HEK293T (cell line): Measurements from ENCODE around the gene RBM3.

ENCODE experiments used
- BHLHE40 ChIP-seq: fragments of 450-650 bp; IDR thresholded peaks from 2 replicates; pipeline ENCODE4 v1.6.1; 2016; ENCODE audit warnings: mild to moderate bottlenecking, moderate library complexity, borderline replicate concordance
- ELF4 ChIP-seq: fragments of 450-650 bp; IDR thresholded peaks from 2 replicates; pipeline ENCODE4 v1.6.1; 2017; ENCODE audit warnings: antibody characterized with exemption
- FOXM1 ChIP-seq: fragments of 450-650 bp; IDR thresholded peaks from 2 replicates; pipeline ENCODE4 v1.6.1; 2017; ENCODE audit warnings: mild to moderate bottlenecking, borderline replicate concordance
- LEF1 ChIP-seq: fragments of 450-650 bp; IDR thresholded peaks from 2 replicates; pipeline ENCODE4 v1.6.1; 2017; ENCODE audit warnings: mild to moderate bottlenecking, borderline replicate concordance
- NFRKB ChIP-seq: fragments of 450-650 bp; IDR thresholded peaks from 2 replicates; pipeline ENCODE4 v1.6.1; 2016; ENCODE audit warnings: mild to moderate bottlenecking, moderate library complexity
- SP1 ChIP-seq: fragments of 450-650 bp; IDR thresholded peaks from 2 replicates; pipeline ENCODE4 v1.6.1; 2017
- SUZ12 ChIP-seq: fragments of 450-650 bp; IDR thresholded peaks from 2 replicates; pipeline ENCODE4 v1.6.1; 2016; ENCODE audit warnings: mild to moderate bottlenecking
- TARDBP ChIP-seq: fragments of 450-650 bp; IDR thresholded peaks from 2 replicates; pipeline ENCODE4 v1.6.1; 2016

- TF ChIP-seq FOXM1 (no peak), BHLHE40 (no peak), ELF4 (no peak), SUZ12 (no peak), LEF1 (no peak), SP1 (no peak), NFRKB (no peak), TARDBP (no peak)
Observed at GRCh38 chrX:48559636-48560035, 14.6 kb upstream of the RBM3 start.
